Tibial nerve (tissue), 4 donors: ENCODE measurements around the gene SAA4.

Source experiments
- EP300 ChIP-seq, 2 donors: sonication (generic); formaldehyde crosslinking; IDR thresholded peaks; one replicate each; pipeline ENCODE4 v1.6.1; 2017; ENCODE audit warnings: antibody characterized with exemption in 2 of 2, mild to moderate bottlenecking in 1 of 2
- POLR2A ChIP-seq, 2 donors: fragments of 450-650 bp; IDR thresholded peaks; one replicate each; pipeline ENCODE4 v1.6.1; 2017; ENCODE audit warnings: antibody characterized with exemption in 2 of 2, mild to moderate bottlenecking in 2 of 2, moderate library complexity in 2 of 2
- TF ChIP-seq, protein P1 (sequence below), 5 experiments: fragments of 200-600 bp in 3 of 5; fragments of 450-650 bp in 2 of 5; sonication (generic) in 3 of 5; IDR thresholded peaks; one replicate each; pipeline ENCODE4 v1.5.1; 2016 to 2019; ENCODE audit warnings: antibody characterized with exemption in 5 of 5, mild to moderate bottlenecking in 3 of 5, moderate library complexity in 2 of 5

DNA sequence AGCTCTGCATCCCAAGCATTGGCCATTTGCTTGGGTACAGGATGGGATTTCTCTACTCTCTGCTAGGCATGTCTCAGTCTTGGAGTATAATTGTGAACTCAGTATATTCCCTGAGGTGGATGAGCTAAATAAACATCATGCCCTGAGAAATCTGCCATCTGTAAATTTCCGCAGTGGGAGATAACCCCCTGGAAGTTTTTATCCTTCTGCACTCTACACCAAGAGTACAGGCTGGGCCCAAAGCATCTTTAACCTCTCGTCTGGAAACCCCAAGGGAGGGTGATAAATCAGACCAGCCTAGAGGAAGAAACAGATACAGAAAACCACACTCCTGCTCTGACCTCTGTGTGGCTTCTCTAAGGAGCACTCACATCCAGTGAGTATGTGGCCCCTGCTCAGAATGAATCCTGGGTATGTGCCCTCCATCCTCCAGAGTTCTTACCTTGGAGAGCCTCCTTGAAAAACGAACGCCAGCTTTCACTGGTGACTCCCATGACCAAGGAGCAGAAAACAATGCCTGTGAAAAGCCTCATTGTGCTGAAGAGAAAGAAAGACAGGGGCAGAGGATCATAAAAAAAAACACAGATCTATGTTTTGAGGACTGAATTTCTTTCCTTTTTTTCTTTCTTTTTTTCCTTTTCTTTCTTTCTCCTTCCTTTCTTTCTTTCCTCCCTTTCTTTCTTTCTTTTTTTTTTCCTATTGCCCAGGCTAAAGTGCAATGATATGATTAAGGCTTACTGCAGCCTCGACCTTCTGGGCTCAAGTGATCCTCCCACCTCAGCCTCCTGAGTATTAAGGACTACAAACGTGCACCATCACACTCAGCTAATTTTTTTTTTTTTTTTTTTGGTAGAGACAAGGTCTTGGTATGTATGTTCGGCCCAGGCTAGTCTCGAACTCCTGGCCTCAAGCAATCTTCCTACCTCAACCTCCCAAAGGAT is 938 bp downstream of the SAA4 start:
- TF ChIP-seq, protein P1, sequence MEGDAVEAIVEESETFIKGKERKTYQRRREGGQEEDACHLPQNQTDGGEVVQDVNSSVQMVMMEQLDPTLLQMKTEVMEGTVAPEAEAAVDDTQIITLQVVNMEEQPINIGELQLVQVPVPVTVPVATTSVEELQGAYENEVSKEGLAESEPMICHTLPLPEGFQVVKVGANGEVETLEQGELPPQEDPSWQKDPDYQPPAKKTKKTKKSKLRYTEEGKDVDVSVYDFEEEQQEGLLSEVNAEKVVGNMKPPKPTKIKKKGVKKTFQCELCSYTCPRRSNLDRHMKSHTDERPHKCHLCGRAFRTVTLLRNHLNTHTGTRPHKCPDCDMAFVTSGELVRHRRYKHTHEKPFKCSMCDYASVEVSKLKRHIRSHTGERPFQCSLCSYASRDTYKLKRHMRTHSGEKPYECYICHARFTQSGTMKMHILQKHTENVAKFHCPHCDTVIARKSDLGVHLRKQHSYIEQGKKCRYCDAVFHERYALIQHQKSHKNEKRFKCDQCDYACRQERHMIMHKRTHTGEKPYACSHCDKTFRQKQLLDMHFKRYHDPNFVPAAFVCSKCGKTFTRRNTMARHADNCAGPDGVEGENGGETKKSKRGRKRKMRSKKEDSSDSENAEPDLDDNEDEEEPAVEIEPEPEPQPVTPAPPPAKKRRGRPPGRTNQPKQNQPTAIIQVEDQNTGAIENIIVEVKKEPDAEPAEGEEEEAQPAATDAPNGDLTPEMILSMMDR (IDR thresholded peaks at IDR 0.05): no peak
- TF ChIP-seq POLR2A (IDR thresholded peaks at IDR 0.05) (no peak), EP300 (IDR thresholded peaks at IDR 0.05) (no peak)
